Activated B cell treated with CpG ODN at 0.5 μM for 24 hours (primary cell): ENCODE results near the gene CLEC1B. TPM values are rescaled to one million over a fixed set of nuclear protein-coding genes. Genes with fewer than 3 reads are reported as not detected.
"Not testable (repeated sequence)": the region's sequence is repeated elsewhere in the genome, so short reads cannot be mapped to it uniquely, and the experiment has no call there.

Experiments
- ATAC-seq: fragments of 200-7000 bp; cut with Tn5 transposase; one replicate; pipeline ENCODE4 v1.10.0; 2021; ENCODE audit warnings: low read depth, mild to moderate bottlenecking, moderate library complexity
- CTCF ChIA-PET: fragments of 350-600 bp; sonication (Branson Sonifier 250); formaldehyde crosslinking; loops from one replicate; lab custom pipeline; 2021; ENCODE audit warnings: antibody characterized with exemption; lab: Charles Lee
- POLR2A ChIA-PET: fragments of 350-600 bp; sonication (Branson Sonifier 250); formaldehyde crosslinking; loops from one replicate; lab custom pipeline; 2021; ENCODE audit warnings: antibody characterized with exemption; lab: Charles Lee
- DNase-seq: peaks from one replicate; pipeline ENCODE4 v3.0.0; 2022
- H3K27ac Mint-ChIP-seq: one replicate; pipeline ENCODE4 v1.8.0; 2020; ENCODE audit warnings: mixed read lengths
- H3K27me3 Mint-ChIP-seq: one replicate; pipeline ENCODE4 v1.8.0; 2021; ENCODE audit warnings: mixed read lengths
- H3K36me3 Mint-ChIP-seq: one replicate; pipeline ENCODE4 v1.8.0; 2021; ENCODE audit warnings: low read depth, mixed read lengths
- H3K4me1 Mint-ChIP-seq: one replicate; pipeline ENCODE4 v1.8.0; 2021; ENCODE audit warnings: mixed read lengths
- H3K4me3 Mint-ChIP-seq: one replicate; pipeline ENCODE4 v1.8.0; 2020; ENCODE audit warnings: mild to moderate bottlenecking, mixed read lengths
- H3K9me3 Mint-ChIP-seq: one replicate; pipeline ENCODE4 v1.8.0; 2020; ENCODE audit warnings: mixed read lengths
- CTCF ChIP-seq: fragments of 200-600 bp; IDR thresholded peaks from one replicate; pipeline ENCODE4 v1.8.0; 2022; ENCODE audit warnings: antibody characterized with exemption, mild to moderate bottlenecking
- intact Hi-C: fragments of 100-400 bp; cut with micrococcal nuclease; formaldehyde crosslinking; loops from one replicate; pipeline ENCODE4 v1.15.1; 2024
- total RNA-seq: library from RNA; stranded (reverse); gene quantifications from 2 replicates; pipeline ENCODE4 v1.2.3, GENCODE V29; 2022

CLEC1B gene
- total RNA-seq, 1 donor from 2014 or later, result not detected

GRCh38 chr12:9975614-9976013 is 23.3 kb downstream of the CLEC1B start:
- H3K4me1 Mint-ChIP-seq, result no peaks in the 10 kb centered on the region
- ATAC-seq, result no peak
- H3K9me3 Mint-ChIP-seq, result peaks cover 12% of the 10 kb centered on the region
- no peak for TF ChIP-seq CTCF
- H3K4me3 Mint-ChIP-seq, result no peak overlapping the region
- ChIA-PET CTCF (no interaction called here), POLR2A (no interaction called here)
- H3K27me3 Mint-ChIP-seq, result peaks cover 27% of the 10 kb centered on the region
- H3K36me3 Mint-ChIP-seq, result peaks cover 8% of the 10 kb centered on the region
- H3K27ac Mint-ChIP-seq, result no peak overlapping the region
- DNase-seq, result no peak
- intact Hi-C loops, result no loop called here

- H3K4me3 Mint-ChIP-seq, CTCF ChIA-PET, ATAC-seq, intact Hi-C loops, H3K27ac Mint-ChIP-seq, H3K36me3 Mint-ChIP-seq, DNase-seq, POLR2A ChIA-PET, H3K4me1 Mint-ChIP-seq: not testable (repeated sequence)
- Mint-ChIP-seq H3K27me3 (peaks cover 21% of the 10 kb centered on the region), H3K9me3 (peaks cover 12% of the 10 kb centered on the region)
Measured at GRCh38 chr12:9974731-9975130, 24.2 kb downstream of the CLEC1B start.

DNA sequence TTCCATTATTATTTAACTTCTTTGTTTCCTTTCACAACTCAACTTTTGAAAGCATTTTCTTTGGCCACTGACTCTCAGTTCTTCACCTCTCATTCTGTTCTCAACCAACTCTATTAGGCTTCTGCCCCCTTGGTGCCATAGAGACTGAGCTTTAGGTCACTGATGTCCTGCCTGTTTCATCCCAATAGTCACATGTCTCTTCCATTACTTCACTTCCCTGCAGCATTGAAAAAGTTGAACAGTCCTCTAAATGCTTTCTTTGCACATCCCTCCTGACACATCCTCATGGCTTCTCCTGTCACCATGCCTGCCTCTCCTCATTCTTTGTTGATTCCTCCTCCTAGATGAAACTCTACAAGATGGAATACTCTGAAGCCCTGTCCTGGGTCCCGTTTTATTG is 25.0 kb downstream of the CLEC1B start:
- Mint-ChIP-seq H3K27me3 (peaks cover 21% of the 10 kb centered on the region), H3K36me3 (peaks cover 8% of the 10 kb centered on the region), H3K4me1 (no peaks in the 10 kb centered on the region), H3K9me3 (peaks cover 12% of the 10 kb centered on the region), H3K27ac (no peak overlapping the region), H3K4me3 (no peak overlapping the region)
- no peak for TF ChIP-seq CTCF
- ChIA-PET POLR2A (no interaction called here), CTCF (interaction anchor here (0.6 kb wide), 1 partner anchor 52 kb away, joined by 3 read pairs; no protein-coding TSS in a partner anchor)
- DNase-seq (no peak), ATAC-seq (no peak)
- intact Hi-C loops, result no loop called here

GRCh38 chr12:9971181-9971580 is 27.7 kb downstream of the CLEC1B start, which contains the start of gene CLEC12A:
CLEC12A (plus strand) TSS chr12:9971409; CDS start chr12:9971597, 188 bp downstream.
- H3K27ac Mint-ChIP-seq, result no peak within 1 kb of the TSS
- ChIA-PET POLR2A (no interaction called here), CTCF (no interaction called here)
- TF ChIP-seq CTCF, result no peak
- intact Hi-C loops, result no loop called here
- no peak within 1 kb of the TSS for H3K4me3 Mint-ChIP-seq
- no peaks in the 10 kb centered on the region for H3K4me1 Mint-ChIP-seq
- H3K9me3 Mint-ChIP-seq, result peaks cover 10% of the 10 kb centered on the region
- H3K27me3 Mint-ChIP-seq, result peaks cover 21% of the 10 kb centered on the region
- DNase-seq (no peak), ATAC-seq (no peak)
- H3K36me3 Mint-ChIP-seq, result peaks cover 3% of the 10 kb centered on the region

DNA sequence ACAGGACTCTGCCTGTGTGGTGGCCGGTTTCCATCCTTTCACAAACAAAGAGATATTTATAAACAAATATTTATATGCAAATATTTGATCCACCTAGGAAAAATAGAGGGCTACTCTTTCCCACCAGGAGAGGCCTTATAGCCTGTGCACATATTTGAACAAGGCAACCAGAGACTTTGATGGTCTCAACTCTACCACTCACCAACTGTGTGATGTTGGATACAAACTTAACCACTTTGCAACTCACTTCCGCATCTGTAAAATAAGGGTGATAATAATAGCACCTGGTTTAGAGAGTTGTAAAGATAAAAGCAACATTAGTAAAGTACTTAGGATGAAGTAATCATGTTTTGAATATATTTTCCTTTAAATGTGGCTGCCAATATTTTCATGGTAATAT is 29.2 kb downstream of the CLEC1B start:
- Mint-ChIP-seq H3K27ac (no peak overlapping the region), H3K27me3 (peaks cover 14% of the 10 kb centered on the region), H3K4me3 (no peak overlapping the region), H3K4me1 (no peaks in the 10 kb centered on the region), H3K36me3 (no peaks in the 10 kb centered on the region), H3K9me3 (peaks cover 5% of the 10 kb centered on the region)
- ATAC-seq (no peak), DNase-seq (no peak)
- intact Hi-C loops, result no loop called here
- ChIA-PET POLR2A (no interaction called here), CTCF (no interaction called here)
- no peak for TF ChIP-seq CTCF

DNA sequence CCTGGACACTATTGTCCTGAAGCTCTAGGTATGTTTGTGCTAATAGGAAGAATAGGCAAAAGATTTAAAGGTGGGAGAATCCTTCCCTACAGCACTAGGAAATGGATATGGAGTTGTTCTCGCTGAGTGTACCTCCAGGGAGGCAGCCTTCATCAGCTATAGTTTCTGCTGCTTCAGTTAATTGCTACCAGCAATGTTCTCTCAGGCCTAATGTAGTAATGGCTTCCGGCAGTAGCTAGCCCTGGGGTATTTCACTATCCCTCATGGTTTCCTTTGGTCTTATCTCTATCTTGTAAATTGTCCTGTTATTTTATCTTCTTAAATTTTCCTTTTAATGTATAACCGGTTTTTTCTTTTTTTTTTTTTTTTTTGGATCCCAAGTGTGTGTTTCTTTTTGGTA is 37.0 kb downstream of the CLEC1B start:
- Mint-ChIP-seq H3K4me3 (no peak overlapping the region), H3K27ac (no peak overlapping the region), H3K36me3 (no peaks in the 10 kb centered on the region), H3K4me1 (peaks cover 32% of the 10 kb centered on the region), H3K9me3 (peaks cover 1% of the 10 kb centered on the region), H3K27me3 (peaks cover 1% of the 10 kb centered on the region)
- no peak for TF ChIP-seq CTCF
- DNase-seq (no peak), ATAC-seq (no peak)
- ChIA-PET POLR2A (no interaction called here), CTCF (no interaction called here)
- intact Hi-C loops, result no loop called here
